Left lobe of liver (tissue), 2 donors: Measurements from ENCODE around the gene RNLS. TPM values are rescaled to one million over a fixed set of nuclear protein-coding genes. Genes with fewer than 3 reads are reported as not detected.

ENCODE experiments used
- ATAC-seq: fragments of 200-7000 bp; cut with Tn5 transposase; one replicate; pipeline ENCODE4 v1.9.1; 2020; ENCODE audit warnings: mild to moderate bottlenecking, moderate library complexity
- DNase-seq: peaks from one replicate; pipeline ENCODE4 v3.0.0-alpha.2; 2020; ENCODE audit warnings: low spot score
- total RNA-seq: library from RNA; stranded (reverse); gene quantifications from one replicate; pipeline ENCODE4 v1.2.1, GENCODE V29; 2021
- donor health status: DM: no; HTN: no; CAD: no; lungs with moderate emphysema.
- donor health status: DM: no; HTN: yes; CAD: no.

The RNLS gene
- total RNA-seq, 1 donor from 2014 or later, result 10.1 TPM

GRCh38 chr10:88401671-88402347, 181.3 kb downstream of the RNLS start:
- DNase-seq (no peak), ATAC-seq (peak; percentile 89)

- DNase-seq, result no peak
- no peak for ATAC-seq
These were observed 183.9 kb downstream of the RNLS start for GRCh38 chr10:88399240-88399639.

- DNase-seq (no peak), ATAC-seq (no peak)
These were observed 187.4 kb downstream of the RNLS start for GRCh38 chr10:88395677-88396076.

GRCh38 chr10:88392222-88392621, 190.9 kb downstream of the RNLS start:
- DNase-seq, result no peak

GRCh38 chr10:88390041-88390440, 193.1 kb downstream of the RNLS start:
- ATAC-seq (no peak), DNase-seq (no peak)

More at GRCh38 chr10:88392222-88392621, 190.9 kb downstream of the RNLS start:
- ATAC-seq, result peak; percentile 81

- ATAC-seq (peak; percentile 22), DNase-seq (no peak)
These were observed 193.7 kb downstream of the RNLS start for GRCh38 chr10:88389456-88389855.

- DNase-seq, result no peak
- no peak for ATAC-seq
These were observed 194.8 kb downstream of the RNLS start for GRCh38 chr10:88388324-88388723.

GRCh38 chr10:88386821-88387773, 196.0 kb downstream of the RNLS start:
- peak; percentile 85 for ATAC-seq
- DNase-seq, result peak; percentile 73

- DNase-seq (no peak), ATAC-seq (peak; percentile 61)
These were observed 196.8 kb downstream of the RNLS start for GRCh38 chr10:88386204-88386788.

GRCh38 chr10:88385601-88386203, 197.4 kb downstream of the RNLS start:
- peak; percentile 73 for ATAC-seq

GRCh38 chr10:88383276-88383675, 199.8 kb downstream of the RNLS start:
- ATAC-seq, result no peak
- DNase-seq, result no peak

More at GRCh38 chr10:88385601-88386203, 197.4 kb downstream of the RNLS start:
- peak; percentile 86 for DNase-seq

GRCh38 chr10:88382699-88383098, 200.4 kb downstream of the RNLS start:
- ATAC-seq (no peak), DNase-seq (no peak)

- DNase-seq, result no peak
- peak; percentile 45 for ATAC-seq
These were observed 203.5 kb downstream of the RNLS start for GRCh38 chr10:88379575-88379974.

- ATAC-seq, result no peak
These were observed 205.6 kb downstream of the RNLS start for GRCh38 chr10:88377510-88377909.

GRCh38 chr10:88374392-88375175, 208.5 kb downstream of the RNLS start:
- DNase-seq, result no peak
- ATAC-seq, result no peak

More at GRCh38 chr10:88377510-88377909, 205.6 kb downstream of the RNLS start:
- no peak for DNase-seq

GRCh38 chr10:88372881-88373592, 210.1 kb downstream of the RNLS start:
- peak; percentile 50 for ATAC-seq
- DNase-seq, result no peak

- ATAC-seq, result no peak
These were observed 210.9 kb downstream of the RNLS start for GRCh38 chr10:88372051-88372715.

GRCh38 chr10:88370713-88371112, 212.4 kb downstream of the RNLS start:
- DNase-seq (no peak), ATAC-seq (no peak)

More at GRCh38 chr10:88372051-88372715, 210.9 kb downstream of the RNLS start:
- no peak for DNase-seq

GRCh38 chr10:88366772-88367171, 216.3 kb downstream of the RNLS start:
- ATAC-seq, result no peak
- DNase-seq, result no peak
